ENCODE data around the gene C1QTNF9. TPM values are rescaled to one million over a fixed set of nuclear protein-coding genes. Genes with fewer than 3 reads are reported as not detected.

Gene C1QTNF9
- total RNA-seq, 6 experiments from 2014 or later, result 0.11 to 0.21 (median 0.17) TPM; not detected in 2

DNA sequence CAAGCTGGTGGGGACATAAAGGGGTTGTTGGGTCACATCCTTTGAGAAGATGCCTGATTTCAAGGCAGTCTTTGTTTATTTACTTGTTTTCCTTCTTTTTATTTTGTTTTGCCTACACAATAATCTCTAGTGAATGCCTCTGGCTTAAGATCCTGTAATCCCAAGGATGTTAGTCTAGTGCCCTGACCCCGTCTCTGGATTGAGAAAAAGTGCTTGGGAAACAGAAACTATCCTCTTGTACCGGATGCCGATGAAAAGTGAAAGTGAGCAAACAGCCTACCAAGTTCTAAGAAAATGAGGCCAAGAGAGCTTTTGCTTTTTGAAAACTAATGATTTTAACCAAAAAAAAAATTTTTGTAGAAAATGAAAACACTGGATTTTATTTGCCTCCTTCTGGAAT lies 42.1 kb upstream of the C1QTNF9 start:
- Histone ChIP-seq H3K4me1 (peaks cover 0 to 72% (median 17%) of the 10 kb centered on the region in 4 donors), H3K27me3 (no peaks in the 10 kb centered on the region), H3K4me3 (no peak overlapping the region), H3K9me3 (no peaks in the 10 kb centered on the region), H3K36me3 (no peaks in the 10 kb centered on the region), H3K27ac (peak overlapping the region; percentile 21 to 58 (median 40))
- DNase-seq (no peak), ATAC-seq (peak; percentile 32 to 55 (median 44))
- intact Hi-C loops (cut with DNase I), result no loop called here
- TF ChIP-seq, protein P1, sequence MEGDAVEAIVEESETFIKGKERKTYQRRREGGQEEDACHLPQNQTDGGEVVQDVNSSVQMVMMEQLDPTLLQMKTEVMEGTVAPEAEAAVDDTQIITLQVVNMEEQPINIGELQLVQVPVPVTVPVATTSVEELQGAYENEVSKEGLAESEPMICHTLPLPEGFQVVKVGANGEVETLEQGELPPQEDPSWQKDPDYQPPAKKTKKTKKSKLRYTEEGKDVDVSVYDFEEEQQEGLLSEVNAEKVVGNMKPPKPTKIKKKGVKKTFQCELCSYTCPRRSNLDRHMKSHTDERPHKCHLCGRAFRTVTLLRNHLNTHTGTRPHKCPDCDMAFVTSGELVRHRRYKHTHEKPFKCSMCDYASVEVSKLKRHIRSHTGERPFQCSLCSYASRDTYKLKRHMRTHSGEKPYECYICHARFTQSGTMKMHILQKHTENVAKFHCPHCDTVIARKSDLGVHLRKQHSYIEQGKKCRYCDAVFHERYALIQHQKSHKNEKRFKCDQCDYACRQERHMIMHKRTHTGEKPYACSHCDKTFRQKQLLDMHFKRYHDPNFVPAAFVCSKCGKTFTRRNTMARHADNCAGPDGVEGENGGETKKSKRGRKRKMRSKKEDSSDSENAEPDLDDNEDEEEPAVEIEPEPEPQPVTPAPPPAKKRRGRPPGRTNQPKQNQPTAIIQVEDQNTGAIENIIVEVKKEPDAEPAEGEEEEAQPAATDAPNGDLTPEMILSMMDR (IDR thresholded peaks at IDR 0.05), result no peak
- no peak for TF ChIP-seq POLR2A (IDR thresholded peaks at IDR 0.05)
- 0% methylated on average over 3 of the region's 3 CpGs for WGBS (ENCODE audit: insufficient coverage, low coverage, low lambda C conversion rate, missing lambda C conversion rate)

DNA sequence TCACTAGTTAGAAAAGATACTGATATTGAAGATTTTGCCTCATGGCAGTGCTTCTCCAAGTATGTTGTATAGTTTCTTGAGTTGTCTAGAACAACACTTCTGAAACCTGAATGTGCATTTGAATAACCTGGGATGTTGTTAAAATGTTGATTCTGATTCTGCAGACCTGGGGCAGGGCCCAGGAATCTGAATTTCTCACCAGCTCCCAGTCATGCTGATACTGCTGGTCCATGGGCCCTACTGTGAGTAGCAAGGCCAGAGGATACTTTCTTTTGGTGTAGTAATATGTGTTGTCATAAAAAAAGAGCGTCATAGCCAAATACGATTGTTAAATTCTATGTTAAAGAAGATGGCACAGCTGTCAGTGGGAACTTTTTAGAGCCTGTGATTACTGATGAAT lies 41.6 kb upstream of the C1QTNF9 start:
- Histone ChIP-seq H3K9me3 (no peaks in the 10 kb centered on the region), H3K36me3 (no peaks in the 10 kb centered on the region), H3K27me3 (no peaks in the 10 kb centered on the region), H3K4me1 (peaks cover 0 to 72% (median 17%) of the 10 kb centered on the region in 4 donors), H3K4me3 (no peak overlapping the region), H3K27ac (peak overlapping the region; percentile 21 to 58 (median 40))
- ATAC-seq (no peak), DNase-seq (no peak)
- intact Hi-C loops (cut with DNase I), result no loop called here
- no peak for TF ChIP-seq POLR2A (IDR thresholded peaks at IDR 0.05)
- TF ChIP-seq, protein P1 (IDR thresholded peaks at IDR 0.05), result no peak
- WGBS (ENCODE audit: insufficient coverage, low coverage, low lambda C conversion rate, missing lambda C conversion rate), result 75% methylated on average over 2 of the region's 2 CpGs

DNA sequence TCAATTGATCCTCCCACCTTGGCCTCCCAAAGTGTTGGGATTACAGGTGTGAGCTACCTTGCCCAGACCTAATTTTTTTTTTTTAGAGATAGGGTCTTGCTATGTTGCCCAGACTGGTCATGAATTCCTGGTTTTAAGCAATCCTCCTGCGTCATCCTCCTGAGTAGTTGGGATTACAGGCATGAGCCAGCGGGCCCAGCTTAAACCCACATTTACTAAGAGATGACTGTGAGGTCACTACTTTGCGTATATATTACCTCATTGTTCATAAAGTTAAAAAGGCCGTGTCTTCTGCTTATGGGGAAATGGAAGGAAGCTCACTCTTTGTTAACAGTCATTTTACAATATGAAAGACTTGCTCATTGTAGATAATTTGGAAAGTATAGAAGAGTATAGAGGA lies 39.6 kb upstream of the C1QTNF9 start:
- Histone ChIP-seq H3K4me1 (peaks cover 0 to 56% (median 17%) of the 10 kb centered on the region in 4 donors), H3K27ac (peak overlapping the region; percentile 67 to 82 (median 74)), H3K27me3 (no peaks in the 10 kb centered on the region), H3K9me3 (no peaks in the 10 kb centered on the region), H3K4me3 (no peak overlapping the region), H3K36me3 (no peaks in the 10 kb centered on the region)
- WGBS (ENCODE audit: insufficient coverage, low coverage, low lambda C conversion rate, missing lambda C conversion rate), result 74% methylated on average over 3 of the region's 4 CpGs
- no peak for DNase-seq
- TF ChIP-seq, protein P1 (IDR thresholded peaks at IDR 0.05), result no peak
- TF ChIP-seq POLR2A (IDR thresholded peaks at IDR 0.05), result no peak
- intact Hi-C loops (cut with DNase I), result no loop called here
- no peak for ATAC-seq

DNA sequence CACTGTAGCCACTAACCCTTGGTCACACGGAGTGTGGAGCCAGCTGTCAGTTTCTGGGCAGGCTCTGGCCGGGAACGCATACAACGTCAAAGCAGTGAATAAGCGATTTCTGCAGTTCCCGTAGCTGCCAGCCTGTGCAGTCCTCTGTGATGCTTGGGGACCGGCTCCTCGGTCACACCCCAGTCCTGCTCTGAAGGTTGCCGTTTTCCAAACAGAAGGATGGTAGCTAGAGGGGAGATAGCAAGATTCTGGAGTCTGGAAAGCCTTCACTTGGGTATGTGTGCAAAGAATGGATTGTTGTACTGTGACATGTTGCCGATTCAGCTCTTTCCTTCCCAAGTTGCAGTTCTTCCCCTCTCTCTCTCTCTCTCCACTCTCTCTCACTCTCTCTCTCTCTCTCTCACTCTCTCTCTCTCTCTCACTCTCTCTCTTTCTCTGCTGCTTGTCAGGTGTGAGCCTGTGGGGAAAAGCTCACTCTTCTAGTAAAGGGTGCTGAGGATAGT lies 38.7 kb upstream of the C1QTNF9 start:
- H3K4me1 ChIP-seq, result peaks cover 0 to 55% (median 17%) of the 10 kb centered on the region in 4 donors
- 0% methylated on average over 10 of the region's 10 CpGs for whole genome bisulfite sequencing (ENCODE audit: insufficient coverage, low coverage, low lambda C conversion rate, missing lambda C conversion rate)
- no peaks in the 10 kb centered on the region for H3K36me3 ChIP-seq
- H3K27me3 ChIP-seq, result no peaks in the 10 kb centered on the region
- ATAC-seq (peak; percentile 80 to 89 (median 84)), DNase-seq (peak; percentile 78 to 86 (median 80))
- H3K4me3 ChIP-seq, result peak overlapping the region in 2 of 3 donors; percentile 12 to 35
- intact Hi-C loops (cut with DNase I), result no loop called here
- no peaks in the 10 kb centered on the region for H3K9me3 ChIP-seq
- peak overlapping the region; percentile 67 to 82 (median 74) for H3K27ac ChIP-seq
- TF ChIP-seq POLR2A (IDR thresholded peaks at IDR 0.05), result peak; percentile 42
- TF ChIP-seq, protein P1 (IDR thresholded peaks at IDR 0.05), result peak in 1 of 4 donors; percentile 54

All from right lobe of liver (tissue), 6 donors.